ENCODE data around the gene TNFRSF4.

Gene TNFRSF4

DNA sequence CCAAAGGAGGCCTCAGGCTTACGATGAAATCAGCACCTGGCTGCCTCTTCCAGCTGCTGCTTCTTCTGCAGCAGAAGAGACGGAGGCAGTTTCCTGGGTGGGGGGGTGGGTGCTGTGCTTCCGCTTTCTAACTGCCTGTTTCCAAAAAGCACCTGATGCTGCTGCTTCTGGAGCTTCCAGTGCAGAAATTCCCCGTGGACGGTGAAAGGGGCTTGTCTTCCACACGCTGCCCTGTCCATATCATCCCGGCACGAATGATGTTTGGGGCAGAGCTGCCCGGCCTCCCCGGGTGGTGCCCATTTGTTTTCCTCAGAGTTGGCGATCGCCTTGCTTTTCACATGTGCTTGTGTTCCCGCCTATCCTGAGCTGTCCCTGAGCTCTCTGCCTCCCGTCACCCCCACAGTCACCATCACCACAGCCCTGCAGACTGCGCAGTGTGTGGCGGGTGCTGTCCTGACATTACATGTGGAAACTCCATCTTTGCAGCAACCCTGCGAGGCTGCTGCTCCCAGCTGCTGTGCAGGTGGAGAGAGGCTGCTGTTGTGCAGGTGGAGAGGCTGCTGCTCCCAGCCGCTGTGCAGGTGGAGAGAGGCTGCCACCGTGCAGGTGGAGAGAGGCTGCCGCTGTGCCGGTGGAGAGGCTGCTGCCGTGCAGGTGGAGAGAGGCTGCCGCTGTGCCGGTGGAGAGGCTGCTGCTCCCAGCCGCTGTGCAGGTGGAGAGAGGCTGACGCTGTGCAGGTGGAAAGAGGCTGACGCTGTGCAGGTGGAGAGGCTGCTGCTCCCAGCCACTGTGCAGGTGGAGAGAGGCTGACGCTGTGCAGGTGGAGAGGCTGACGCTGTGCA lies 38.5 kb downstream of the TNFRSF4 start:
- TF ChIP-seq, protein P1, sequence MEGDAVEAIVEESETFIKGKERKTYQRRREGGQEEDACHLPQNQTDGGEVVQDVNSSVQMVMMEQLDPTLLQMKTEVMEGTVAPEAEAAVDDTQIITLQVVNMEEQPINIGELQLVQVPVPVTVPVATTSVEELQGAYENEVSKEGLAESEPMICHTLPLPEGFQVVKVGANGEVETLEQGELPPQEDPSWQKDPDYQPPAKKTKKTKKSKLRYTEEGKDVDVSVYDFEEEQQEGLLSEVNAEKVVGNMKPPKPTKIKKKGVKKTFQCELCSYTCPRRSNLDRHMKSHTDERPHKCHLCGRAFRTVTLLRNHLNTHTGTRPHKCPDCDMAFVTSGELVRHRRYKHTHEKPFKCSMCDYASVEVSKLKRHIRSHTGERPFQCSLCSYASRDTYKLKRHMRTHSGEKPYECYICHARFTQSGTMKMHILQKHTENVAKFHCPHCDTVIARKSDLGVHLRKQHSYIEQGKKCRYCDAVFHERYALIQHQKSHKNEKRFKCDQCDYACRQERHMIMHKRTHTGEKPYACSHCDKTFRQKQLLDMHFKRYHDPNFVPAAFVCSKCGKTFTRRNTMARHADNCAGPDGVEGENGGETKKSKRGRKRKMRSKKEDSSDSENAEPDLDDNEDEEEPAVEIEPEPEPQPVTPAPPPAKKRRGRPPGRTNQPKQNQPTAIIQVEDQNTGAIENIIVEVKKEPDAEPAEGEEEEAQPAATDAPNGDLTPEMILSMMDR (IDR thresholded peaks at IDR 0.05; ENCODE audit: low read depth, low read length) = no peak
- DNase-seq (ENCODE audit: low read depth in 2 of 2) = no peak
- no peak overlapping the region for H3K4me3 ChIP-seq (replicated peaks in 1 of 2; ENCODE audit: low read depth in 2 of 2, low read length in 2 of 2)

DNA sequence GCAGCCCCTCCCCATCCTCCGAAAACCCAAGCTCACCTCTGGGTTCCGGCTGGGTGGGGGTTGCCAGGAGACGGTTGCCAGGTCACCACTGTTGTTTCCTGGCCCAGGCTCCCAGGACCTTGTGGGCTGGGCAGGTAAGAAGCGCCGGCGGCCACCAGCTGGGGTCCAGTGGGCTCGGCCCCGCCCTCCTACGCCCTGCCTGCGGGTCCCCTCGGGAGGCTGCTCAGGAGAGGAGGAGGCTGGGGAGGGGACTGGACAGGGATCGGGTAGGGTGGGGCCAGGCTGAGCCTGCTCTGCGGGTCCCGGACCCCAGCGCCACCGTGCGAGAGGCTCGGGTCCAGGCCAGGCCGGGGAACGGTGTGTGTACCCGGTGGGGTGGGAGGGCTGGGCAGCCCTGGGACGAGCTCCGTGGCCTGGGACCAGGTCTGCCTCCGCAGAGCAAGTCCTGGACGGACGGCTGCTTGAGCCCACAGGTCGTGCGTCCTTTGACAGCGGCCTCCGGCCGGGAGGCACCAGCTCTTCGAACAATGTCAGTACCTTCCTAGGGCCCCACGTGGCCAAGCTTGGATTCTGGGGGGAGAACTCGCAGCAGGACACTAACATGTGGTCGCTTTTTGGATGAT lies 40.0 kb downstream of the TNFRSF4 start, which contains the start of gene TTLL10:
TSS of gene TTLL10 (plus strand) at position 88 of the 623 bp plus-strand sequence. CDS start 5,336 bp downstream, outside the sequence.
- TF ChIP-seq, protein P1 (IDR thresholded peaks at IDR 0.05; ENCODE audit: low read depth, low read length) = no peak
- no peak within 1 kb of the TSS for H3K4me3 ChIP-seq (replicated peaks in 1 of 2; ENCODE audit: low read depth in 2 of 2, low read length in 2 of 2)
- DNase-seq (ENCODE audit: low read depth in 2 of 2) = no peak

DNA sequence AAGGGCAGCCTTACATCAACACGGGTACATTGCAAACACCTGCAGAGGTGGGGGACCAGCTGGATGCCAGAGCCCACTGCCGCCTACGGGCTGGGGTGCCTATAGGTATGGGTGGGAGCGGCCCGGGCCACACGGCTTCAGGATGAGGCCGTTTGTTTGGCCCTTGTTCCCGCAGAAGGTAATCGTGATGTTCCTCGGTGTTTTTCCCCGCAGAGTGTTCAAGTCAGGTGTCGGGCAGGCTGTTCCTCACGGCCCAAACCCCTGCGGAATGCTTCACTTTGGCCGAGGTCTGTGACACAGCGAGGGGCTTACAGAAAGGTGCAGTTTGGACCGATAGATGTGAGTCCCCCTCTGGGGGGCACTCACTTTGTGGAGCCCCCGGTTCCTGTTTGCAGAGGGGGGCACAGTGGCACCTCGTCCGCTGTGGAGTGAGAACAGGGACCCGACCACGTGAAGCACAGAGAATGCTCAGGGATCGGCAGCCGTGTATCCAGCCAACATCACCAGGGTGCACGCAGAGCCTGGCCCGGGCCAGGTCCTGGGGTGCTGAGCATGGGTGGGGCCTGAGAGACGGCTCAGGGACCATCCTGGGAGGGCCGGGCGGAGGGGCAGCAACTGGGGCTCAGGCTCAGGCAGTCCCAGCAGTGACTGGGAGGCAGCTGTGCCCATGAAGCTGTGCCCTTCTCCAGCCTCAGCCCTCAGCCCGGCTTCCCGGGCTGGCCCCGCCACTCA lies 40.7 kb downstream of the TNFRSF4 start:
- no peak overlapping the region for H3K4me3 ChIP-seq (replicated peaks in 1 of 2; ENCODE audit: low read depth in 2 of 2, low read length in 2 of 2)
- TF ChIP-seq, protein P1 (IDR thresholded peaks at IDR 0.05; ENCODE audit: low read depth, low read length) = no peak
- no peak for DNase-seq (ENCODE audit: low read depth in 2 of 2)

DNA sequence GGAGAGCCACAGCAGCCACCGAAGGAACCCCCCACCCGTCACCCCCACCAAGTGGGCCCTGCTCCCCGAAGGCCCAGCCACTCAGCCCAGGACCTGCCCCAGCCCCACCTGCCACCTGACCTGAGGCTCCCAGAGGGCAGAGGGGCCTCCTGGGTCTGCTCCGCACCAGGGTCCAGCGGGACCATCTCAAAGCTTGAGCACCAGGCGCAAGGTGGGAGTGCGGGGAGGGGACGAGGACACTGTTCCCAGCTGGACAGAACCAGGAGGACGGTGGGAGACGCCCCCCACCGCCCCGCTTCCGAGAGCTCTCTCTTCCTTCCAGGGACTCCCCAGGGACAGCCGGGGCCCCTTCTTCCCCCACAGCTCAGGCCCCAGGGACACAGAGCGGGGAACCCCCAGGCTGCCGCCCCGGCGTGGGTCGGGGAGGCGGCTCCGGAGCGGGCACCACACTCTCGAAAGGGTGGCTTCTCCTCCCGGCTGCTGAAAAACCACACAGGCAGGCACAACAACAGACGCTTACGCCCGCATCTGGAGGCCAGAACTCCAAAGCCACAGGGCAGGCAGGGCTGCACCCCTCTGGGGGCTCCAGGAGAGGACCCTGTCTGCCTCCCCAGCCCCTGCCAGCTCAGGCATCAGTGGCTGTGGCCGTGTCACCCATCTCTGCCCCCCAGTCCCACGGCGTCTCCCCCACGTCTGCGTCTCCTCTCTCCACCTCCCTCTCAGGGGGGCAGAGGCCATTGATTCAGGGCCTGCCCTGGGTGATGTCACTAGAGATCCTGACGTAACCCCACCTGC lies 42.2 kb downstream of the TNFRSF4 start:
- H3K4me3 ChIP-seq (replicated peaks in 1 of 2; ENCODE audit: low read depth in 2 of 2, low read length in 2 of 2) = no peak overlapping the region
- no peak for DNase-seq (ENCODE audit: low read depth in 2 of 2)
- TF ChIP-seq, protein P1 (IDR thresholded peaks at IDR 0.05; ENCODE audit: low read depth, low read length) = no peak

DNA sequence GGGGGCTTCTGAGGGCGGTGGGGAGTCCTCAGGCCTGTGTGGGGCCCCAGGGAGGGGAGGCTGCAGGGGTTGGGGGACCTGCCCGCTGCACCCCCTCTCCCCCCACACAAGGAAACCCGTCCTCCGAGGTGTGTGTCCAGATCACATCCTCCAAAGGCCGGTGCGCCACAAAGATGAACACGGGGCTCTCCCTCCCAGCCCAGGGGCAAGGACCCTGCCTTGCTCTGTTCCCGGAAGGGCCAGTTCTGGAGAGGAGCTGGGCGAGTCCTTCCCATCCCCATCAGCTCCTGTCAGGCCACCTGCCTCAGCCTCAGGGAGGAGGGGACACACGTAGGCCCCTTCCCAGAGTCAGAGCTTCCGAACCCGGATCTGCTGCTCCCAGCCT lies 42.8 kb downstream of the TNFRSF4 start:
- TF ChIP-seq, protein P1 (IDR thresholded peaks at IDR 0.05; ENCODE audit: low read depth, low read length) = no peak
- no peak for DNase-seq (ENCODE audit: low read depth in 2 of 2)
- no peak overlapping the region for H3K4me3 ChIP-seq (replicated peaks in 1 of 2; ENCODE audit: low read depth in 2 of 2, low read length in 2 of 2)

Measured in cardiac fibroblast (primary cell).